GM18870 (cell line): ENCODE results near the gene SETBP1.

ENCODE experiments used
- ATAC-seq: cut with Tn5 transposase; IDR thresholded peaks from one replicate; pipeline ENCODE4 v1.9.1; 2021; ENCODE audit warnings: moderate library complexity; ENCODE audit not compliant: unreplicated experiment

Gene SETBP1

DNA sequence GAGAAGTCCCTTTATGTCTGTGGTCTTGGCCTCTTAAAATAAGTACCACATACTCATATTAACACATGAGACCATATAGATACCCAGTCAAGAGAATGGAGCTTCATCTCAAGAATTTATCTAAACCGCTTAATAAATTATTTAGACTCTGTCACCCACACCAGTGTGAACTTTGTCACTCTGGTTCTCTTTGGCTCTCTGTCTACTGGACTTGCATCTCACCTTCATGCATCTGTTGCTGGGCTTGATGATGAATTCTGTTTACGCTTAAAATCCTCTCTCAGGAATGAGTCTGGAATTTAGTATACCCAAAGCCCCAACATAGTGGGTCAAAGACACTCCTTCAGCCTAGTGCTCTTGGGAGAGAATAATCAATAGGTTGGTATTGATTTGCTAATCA, 73.9 kb downstream of the SETBP1 start:
- no peak for ATAC-seq

GRCh38 chr18:44758861-44759631, 78.4 kb downstream of the SETBP1 start:
- peak; percentile 97 for ATAC-seq

GRCh38 chr18:44759925-44760342, 79.2 kb downstream of the SETBP1 start:
- peak; percentile 37 for ATAC-seq

GRCh38 chr18:44761812-44762211, 81.1 kb downstream of the SETBP1 start:
- ATAC-seq: no peak

GRCh38 chr18:44763327-44763726, 82.6 kb downstream of the SETBP1 start:
- ATAC-seq: no peak

GRCh38 chr18:44764863-44765262, 84.2 kb downstream of the SETBP1 start:
- no peak for ATAC-seq

- ATAC-seq: no peak
These were observed 84.8 kb downstream of the SETBP1 start for GRCh38 chr18:44765456-44765855.

GRCh38 chr18:44766450-44766849, 85.8 kb downstream of the SETBP1 start:
- no peak for ATAC-seq

DNA sequence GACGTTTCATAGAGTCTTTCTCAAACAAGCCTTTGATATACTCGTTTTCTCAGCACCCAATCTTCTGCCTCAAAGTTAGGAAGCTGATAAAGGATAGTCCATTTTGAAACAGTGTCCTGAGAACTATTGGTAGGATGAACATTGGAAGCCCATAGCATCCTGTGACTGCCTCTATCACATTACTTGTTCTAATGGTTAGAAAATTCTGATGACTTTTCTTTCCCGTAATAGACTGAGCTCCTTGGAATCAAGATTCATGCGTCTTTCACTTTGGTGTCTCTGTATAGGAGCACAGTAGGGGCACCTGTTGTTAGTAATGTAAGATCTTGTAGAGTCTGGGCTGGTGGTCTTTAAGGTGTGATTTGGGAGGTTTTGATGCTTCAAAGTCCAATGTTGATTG, 87.1 kb downstream of the SETBP1 start:
- ATAC-seq: no peak

DNA sequence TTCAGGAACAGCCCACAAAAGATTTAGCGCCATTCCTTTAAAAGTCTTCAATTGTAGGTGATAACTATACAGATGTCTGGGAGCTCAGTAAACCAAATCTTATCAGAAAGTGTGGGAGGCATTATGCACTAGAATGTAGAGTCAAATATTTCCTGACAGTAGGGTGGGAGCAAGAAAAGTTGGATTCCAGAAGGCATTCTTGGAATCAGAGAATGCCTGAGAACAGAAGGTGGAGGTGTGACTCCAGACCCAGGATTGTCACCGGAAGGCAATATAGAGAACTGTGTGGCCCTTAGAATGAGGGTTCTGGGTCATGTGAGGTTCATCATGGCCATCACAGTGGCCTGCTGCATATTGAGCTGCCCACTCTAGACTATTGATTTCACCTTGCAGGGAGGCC, 90.0 kb downstream of the SETBP1 start:
- no peak for ATAC-seq

DNA sequence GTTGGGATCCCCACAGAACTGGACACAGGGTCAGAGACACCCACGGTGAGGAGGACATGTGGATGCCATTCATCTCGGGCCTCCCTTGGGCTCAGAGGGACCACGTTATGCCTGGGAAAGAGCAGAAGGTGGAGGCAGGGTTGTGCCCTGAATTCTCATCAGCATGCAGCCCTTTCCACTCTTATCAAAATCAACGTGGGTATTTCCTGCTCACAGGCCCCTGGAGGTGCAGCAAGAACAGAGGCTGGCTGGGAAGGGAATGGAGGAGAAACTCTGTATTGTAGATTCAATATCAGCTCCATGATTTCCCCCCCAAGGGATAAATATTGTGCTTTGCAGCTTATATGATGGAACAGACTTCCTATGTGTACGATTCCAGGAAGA, 90.9 kb downstream of the SETBP1 start:
- no peak for ATAC-seq

DNA sequence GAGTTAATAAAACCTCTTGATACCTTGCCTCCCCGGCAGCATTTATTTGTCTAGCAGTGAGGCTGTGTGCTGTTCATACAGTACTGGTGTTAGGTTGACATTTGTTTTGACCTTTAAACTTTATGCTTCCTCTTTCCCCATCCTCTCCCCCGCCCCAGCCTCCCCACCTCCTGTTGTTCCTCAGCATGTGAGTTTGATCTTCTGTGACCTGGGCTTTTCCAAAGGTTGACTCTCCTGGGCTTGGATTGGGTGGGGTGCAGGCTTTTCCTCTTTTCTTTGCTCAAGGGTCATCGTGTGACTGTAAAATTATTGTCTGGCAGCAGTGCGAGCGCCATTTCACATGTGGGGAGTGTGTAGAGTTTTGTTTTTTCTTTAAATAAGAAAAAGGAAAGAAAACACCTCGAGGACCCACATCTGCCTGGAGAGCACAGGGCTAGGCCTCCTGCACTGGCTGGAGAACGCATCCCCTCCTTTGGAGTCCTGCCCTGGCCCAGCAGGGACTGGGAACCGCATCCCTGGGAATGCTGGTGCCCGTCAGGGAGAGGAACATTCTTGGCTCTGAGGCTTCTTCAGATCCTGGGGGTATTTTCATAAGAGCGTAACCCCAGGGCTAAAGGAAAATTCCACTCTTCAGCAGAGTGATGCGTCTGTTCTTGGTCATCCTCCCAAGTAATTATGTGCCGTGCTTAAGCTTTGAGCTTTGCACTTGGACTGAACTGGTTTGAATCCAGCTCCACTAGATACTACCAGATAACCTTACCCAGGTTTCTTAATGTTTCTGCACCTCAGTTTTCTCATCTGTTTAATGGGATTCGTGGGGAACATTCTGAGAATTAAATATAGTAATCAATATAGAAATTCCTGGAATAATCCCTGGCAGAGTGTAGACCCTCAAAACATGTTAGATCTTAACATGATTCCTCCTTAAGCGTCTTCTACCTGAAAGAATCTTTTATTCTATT, 91.5 kb downstream of the SETBP1 start:
- ATAC-seq: no peak

GRCh38 chr18:44773640-44774155, 93.0 kb downstream of the SETBP1 start:
- ATAC-seq: no peak

DNA sequence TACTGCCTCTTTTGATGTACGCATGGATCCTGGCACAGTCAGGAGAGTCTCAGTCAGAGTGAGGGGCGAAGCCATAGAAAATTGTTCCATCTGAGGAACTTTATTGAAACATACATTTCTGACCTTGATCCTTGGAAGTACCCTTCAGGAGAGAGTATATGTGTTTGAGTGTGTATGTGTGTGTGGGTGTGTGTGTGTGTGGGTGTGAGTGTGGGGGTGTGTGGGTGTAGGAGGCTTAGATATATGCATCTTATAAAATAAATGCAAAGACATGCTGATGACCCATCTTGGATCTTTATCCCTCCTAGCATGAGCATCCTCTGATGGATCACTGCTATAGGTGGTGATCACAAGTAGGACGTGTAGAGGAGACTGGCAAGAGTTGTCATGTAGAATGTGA, 93.5 kb downstream of the SETBP1 start:
- no peak for ATAC-seq

GRCh38 chr18:44777457-44778192, 96.9 kb downstream of the SETBP1 start:
- no peak for ATAC-seq

DNA sequence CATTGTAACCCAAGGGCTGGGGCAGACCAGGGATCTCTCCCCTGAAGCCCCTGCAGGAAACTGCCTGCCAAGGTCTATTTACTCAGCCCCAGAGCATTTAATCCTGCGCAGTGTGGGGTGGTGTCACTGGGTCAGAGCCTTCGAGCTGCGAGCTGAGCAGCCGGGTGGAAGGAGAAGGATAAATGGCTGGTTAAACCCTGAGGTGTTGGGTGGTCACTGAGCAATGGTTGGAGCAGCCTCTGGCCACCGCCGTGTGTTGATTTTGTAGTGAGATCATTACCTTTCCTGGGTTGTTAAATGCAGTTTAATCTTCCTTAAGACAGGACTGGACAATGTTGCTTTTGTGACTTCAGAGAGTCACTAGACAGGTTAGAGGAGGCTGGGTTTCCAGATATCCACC, 98.1 kb downstream of the SETBP1 start:
- no peak for ATAC-seq

DNA sequence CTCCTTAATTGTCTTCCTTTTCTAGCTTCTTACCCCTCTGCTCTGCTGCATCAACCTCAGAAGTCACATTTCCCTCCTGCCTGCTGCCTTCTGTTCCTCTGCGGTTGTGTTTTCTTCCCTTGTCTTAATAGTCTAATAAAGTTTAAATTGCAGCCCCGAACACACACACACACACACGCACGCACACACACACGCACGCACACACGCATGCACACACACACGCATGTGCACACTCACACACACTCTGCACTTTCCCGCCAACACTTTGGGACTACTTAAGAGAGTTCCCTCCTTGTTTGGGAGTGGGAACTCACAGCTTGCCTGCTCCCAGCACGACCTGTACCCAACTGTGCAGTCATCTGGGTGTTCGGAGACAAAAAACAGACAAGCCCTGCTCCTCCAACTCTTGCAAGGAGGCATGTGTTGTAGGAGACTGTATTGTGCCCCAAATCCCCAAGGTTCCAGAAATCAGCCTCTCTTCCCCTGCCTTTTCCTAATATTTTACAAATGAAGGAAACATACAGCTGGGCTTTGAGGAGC, 99.1 kb downstream of the SETBP1 start:
- ATAC-seq: no peak

DNA sequence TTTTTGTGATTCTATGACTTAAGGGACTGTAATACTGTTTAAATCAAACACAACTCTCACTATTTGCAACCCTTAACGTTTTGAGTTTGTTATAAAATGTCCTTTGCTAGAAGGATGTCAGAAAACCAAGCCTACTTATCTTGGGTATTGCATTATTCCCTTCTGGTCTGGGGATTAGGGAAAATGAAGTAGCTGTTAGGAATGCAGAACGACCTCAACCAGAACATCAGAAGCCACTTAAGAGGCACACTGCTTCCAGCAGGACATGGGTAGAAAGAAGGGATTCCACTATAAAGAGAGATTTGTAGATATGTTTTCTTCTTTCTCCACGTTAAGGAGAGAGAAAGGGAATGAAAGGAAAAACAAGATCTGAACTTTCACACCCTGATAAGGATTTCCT, 101.2 kb downstream of the SETBP1 start:
- no peak for ATAC-seq

GRCh38 chr18:44782617-44783016, 101.9 kb downstream of the SETBP1 start:
- ATAC-seq: no peak

- no peak for ATAC-seq
These were observed 102.7 kb downstream of the SETBP1 start for GRCh38 chr18:44783371-44783770.

- ATAC-seq: peak; percentile 29
These were observed 105.6 kb downstream of the SETBP1 start for GRCh38 chr18:44786257-44786656.
